Esophagus squamous epithelium (tissue), 5 donors: Measurements from ENCODE around the gene HOXA4. TPM values are rescaled to one million over a fixed set of nuclear protein-coding genes. Genes with fewer than 3 reads are reported as not detected.

Source experiments
- DNase-seq: peaks from one replicate; lab custom pipeline; 2025; lab: John Stamatoyannopoulos, UW
- H3K27ac ChIP-seq, 4 donors: fragments of 200-600 bp; sonication (generic); one replicate each; pipeline ENCODE4 v1.5.1; 2016 to 2019; ENCODE audit warnings: mild to moderate bottlenecking in 1 of 4
- H3K27me3 ChIP-seq, 4 donors: fragments of 200-600 bp; sonication (generic); 1 replicate in 3 of 4; 2 replicates in 1 of 4; pipeline versions ENCODE4 v1.5.1 to v1.6.0; 2017 to 2021; ENCODE audit warnings: antibody characterized with exemption in 1 of 4
- H3K36me3 ChIP-seq, 3 donors: fragments of 200-600 bp; sonication (generic); one replicate each; pipeline ENCODE4 v1.5.1; 2016 to 2019
- H3K4me1 ChIP-seq, 3 donors: fragments of 200-600 bp; sonication (generic); one replicate each; pipeline ENCODE4 v1.5.1; 2017 to 2019
- H3K4me3 ChIP-seq, 4 donors: fragments of 200-600 bp; sonication (generic); 1 replicate in 3 of 4; 2 replicates in 1 of 4; pipeline ENCODE4 v1.5.1; 2016 to 2019; ENCODE audit warnings: mild to moderate bottlenecking in 2 of 4, moderate library complexity in 1 of 4
- H3K9me3 ChIP-seq, 3 donors: fragments of 200-600 bp; sonication (generic); one replicate each; pipeline ENCODE4 v1.5.1; 2016 to 2019
- POLR2A ChIP-seq, 4 donors: fragments of 450-650 bp; IDR thresholded peaks; one replicate each; pipeline ENCODE4 v1.6.1; 2017; ENCODE audit warnings: antibody characterized with exemption in 4 of 4, mild to moderate bottlenecking in 4 of 4, moderate library complexity in 3 of 4
- WGBS, 2 donors: methylation state at CpG; one replicate each; pipeline ENCODE4 v1.1.5; 2018; 5-methylcytosine and 5-hydroxymethylcytosine counted together
- intact Hi-C: fragments of 100-400 bp; cut with DNase I; formaldehyde crosslinking; loops from one replicate; pipeline ENCODE4 v1.15.0; 2022
- total RNA-seq, 4 donors: library from RNA; depleted of rRNA; stranded (reverse); fragments of >200 nt; gene quantifications; one replicate each; pipeline ENCODE4 v1.1.0, GENCODE V29; 2016
- TF ChIP-seq, protein P1 (sequence below), 6 experiments: fragments of 450-650 bp in 4 of 6; fragments of 200-600 bp in 2 of 6; sonication (generic) in 2 of 6; IDR thresholded peaks; one replicate each; pipeline ENCODE4 v1.5.1; 2016 to 2019; ENCODE audit warnings: antibody characterized with exemption in 6 of 6, mild to moderate bottlenecking in 4 of 6, moderate library complexity in 4 of 6
- donor health status: DM: yes; HTN: yes; CAD: no.

Gene HOXA4
- total RNA-seq, 4 donors from 2014 or later = 2.9 to 6.7 (median 4.1) TPM

DNA sequence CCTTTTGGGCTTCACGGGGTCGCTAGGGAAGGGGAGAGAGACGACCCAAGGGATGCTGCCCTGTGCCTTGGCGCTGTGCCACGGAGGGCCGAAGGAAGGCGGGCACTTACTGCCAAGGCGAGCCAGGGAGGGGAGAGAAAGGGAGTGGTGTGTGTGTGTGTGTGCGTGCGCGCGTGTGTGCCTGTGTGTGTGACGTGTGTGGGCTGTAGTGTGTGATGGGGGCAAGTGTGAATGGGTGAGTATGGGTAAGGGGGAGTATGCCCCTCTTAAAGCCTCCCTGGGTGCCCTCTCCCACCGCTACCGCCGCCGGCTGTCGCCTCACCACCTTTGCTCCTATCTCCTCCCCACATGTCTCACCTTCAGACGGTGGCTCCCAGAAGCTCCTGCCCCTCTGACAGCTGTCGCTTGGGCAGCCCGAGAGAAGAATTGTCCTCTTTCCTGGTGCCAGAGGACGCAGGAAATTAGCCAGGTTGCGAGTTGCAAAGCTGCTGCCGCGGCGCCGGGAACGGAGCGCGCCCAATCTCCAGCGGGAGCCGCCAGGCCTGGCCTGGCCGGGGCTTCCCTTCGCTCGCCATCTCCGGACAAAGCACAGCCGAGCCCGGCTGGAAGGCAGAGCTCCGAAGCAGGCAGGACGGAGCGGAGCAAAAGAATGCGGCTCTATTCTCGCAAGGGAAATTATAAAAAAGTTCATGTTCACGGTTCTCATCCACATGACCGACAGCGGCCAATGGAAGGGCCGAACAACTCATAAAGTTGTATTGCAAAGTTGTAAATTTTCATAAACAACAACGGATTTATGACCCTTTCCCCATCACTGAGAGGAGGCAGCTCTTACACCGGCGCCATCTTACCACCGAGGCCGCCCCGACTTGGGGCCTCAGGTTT is 21.6 kb upstream of the HOXA4 start, which contains the start of gene HOXA3:
HOXA3 (minus strand) TSS at position 653 of the 885 bp plus-strand sequence. CDS start 41,943 bp downstream, outside the sequence.
- DNase-seq = no peak
- WGBS, 2 donors = 17% methylated on average over 28 to 45 of the region's 53 CpGs
- peaks cover 10 to 100% (median 54%) of the 10 kb centered on the region in 4 donors for H3K27me3 ChIP-seq

DNA sequence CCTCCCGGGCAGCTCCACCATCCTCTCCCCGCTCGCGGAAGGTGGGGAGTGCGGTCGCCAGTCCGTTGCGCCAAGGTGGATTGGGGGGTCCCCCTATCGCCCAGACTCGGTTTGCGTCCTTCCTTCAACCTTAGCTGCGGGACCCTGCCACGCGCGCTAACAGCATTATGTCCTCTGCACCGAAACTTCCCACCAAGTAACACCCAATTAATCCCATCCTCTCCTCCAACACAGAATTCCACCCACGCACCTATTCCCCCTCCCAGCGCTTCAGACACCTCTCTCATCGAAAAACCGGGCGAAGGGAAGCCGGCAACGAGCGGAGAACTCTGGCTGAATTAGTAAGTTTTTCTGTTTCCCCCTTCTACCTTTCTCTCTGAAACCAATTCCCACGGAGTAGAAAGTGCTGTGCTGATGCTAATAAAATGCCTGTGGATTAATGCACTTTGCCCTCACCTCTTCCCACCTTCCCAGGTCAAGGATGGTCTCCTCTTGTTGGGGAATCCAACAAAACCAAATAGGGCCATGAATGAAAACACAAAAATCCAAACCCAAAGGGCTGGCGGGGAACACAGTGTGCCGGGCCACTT is 20.9 kb upstream of the HOXA4 start:
- intact Hi-C loops = loop anchor here (5.0 kb wide), 1 partner anchor 659 kb away; no protein-coding TSS in a partner anchor
- Histone ChIP-seq H3K27me3 (peaks cover 10 to 100% (median 49%) of the 10 kb centered on the region in 4 donors), H3K36me3 (no peaks in the 10 kb centered on the region), H3K4me1 (peaks cover 28 to 74% (median 40%) of the 10 kb centered on the region in 3 donors), H3K27ac (peak overlapping the region in 3 of 4 donors; percentile 9 to 67 (median 59)), H3K4me3 (peak overlapping the region; percentile 24 to 64 (median 42)), H3K9me3 (no peaks in the 10 kb centered on the region)
- 14 to 16% methylated on average over 11 to 14 of the region's 27 CpGs for WGBS, 2 donors
- DNase-seq = no peak
- TF ChIP-seq POLR2A (IDR thresholded peaks at IDR 0.05) = no peak

More for the DNA sequence above, 21.6 kb upstream of the HOXA4 start, which contains the start of gene HOXA3:
- peak within 1 kb of the TSS in 3 of 4 donors; percentile 7 to 59 (median 19) for H3K27ac ChIP-seq
- H3K4me1 ChIP-seq = peaks cover 33 to 79% (median 40%) of the 10 kb centered on the region in 3 donors
- no peak for TF ChIP-seq POLR2A (IDR thresholded peaks at IDR 0.05)
- TF ChIP-seq, protein P1, sequence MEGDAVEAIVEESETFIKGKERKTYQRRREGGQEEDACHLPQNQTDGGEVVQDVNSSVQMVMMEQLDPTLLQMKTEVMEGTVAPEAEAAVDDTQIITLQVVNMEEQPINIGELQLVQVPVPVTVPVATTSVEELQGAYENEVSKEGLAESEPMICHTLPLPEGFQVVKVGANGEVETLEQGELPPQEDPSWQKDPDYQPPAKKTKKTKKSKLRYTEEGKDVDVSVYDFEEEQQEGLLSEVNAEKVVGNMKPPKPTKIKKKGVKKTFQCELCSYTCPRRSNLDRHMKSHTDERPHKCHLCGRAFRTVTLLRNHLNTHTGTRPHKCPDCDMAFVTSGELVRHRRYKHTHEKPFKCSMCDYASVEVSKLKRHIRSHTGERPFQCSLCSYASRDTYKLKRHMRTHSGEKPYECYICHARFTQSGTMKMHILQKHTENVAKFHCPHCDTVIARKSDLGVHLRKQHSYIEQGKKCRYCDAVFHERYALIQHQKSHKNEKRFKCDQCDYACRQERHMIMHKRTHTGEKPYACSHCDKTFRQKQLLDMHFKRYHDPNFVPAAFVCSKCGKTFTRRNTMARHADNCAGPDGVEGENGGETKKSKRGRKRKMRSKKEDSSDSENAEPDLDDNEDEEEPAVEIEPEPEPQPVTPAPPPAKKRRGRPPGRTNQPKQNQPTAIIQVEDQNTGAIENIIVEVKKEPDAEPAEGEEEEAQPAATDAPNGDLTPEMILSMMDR (IDR thresholded peaks at IDR 0.05) = no peak
- no peaks in the 10 kb centered on the region for H3K9me3 ChIP-seq
- intact Hi-C loops = loop anchor here (5.0 kb wide), 1 partner anchor 660 kb away; no protein-coding TSS in a partner anchor
- H3K4me3 ChIP-seq = peak within 1 kb of the TSS; percentile 24 to 64 (median 42)
- no peaks in the 10 kb centered on the region for H3K36me3 ChIP-seq

DNA sequence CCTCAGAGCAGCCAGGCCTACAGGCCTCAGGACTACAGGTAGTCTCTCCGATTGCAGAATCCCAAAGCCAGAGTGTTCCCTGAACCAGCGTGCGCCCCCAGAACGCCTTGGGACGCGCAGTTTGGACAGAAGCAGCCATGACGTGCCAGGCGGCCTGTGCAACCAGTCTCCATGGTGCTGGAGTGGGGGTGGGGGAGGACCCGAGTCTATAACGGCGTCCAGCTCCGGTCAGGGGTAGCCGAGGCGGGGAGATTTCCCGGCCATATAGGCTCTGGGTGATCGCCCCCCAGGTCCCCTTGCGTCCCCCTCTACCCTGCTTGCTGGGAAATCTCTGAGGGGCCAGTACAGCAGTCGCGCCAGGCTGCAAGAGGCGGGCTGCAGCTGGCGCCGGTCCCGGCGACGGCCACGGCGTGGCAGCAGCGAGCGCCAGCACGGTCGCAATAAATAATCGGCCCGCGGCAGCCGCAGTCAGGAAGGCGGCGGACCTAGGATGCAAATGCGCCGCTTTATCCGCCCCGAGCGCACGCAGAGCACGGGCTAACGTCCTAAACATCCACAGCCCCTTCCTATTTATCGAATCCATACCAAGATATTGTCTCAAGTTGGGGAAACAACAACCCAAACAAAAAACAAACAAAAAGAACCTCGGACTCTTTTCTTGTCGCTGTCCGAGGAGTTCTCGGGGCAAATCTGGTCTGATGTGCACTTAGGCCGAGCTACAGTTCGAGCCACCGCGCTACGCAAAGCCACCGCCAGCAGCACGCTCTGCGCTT is 20.2 kb upstream of the HOXA4 start:
- Histone ChIP-seq H3K4me1 (peaks cover 23 to 67% (median 34%) of the 10 kb centered on the region in 3 donors), H3K9me3 (no peaks in the 10 kb centered on the region), H3K4me3 (peak overlapping the region; percentile 24 to 64 (median 42)), H3K36me3 (no peaks in the 10 kb centered on the region), H3K27me3 (peaks cover 10 to 100% (median 45%) of the 10 kb centered on the region in 4 donors), H3K27ac (peak overlapping the region; percentile 8 to 67 (median 34))
- no peak for DNase-seq
- no peak for TF ChIP-seq POLR2A (IDR thresholded peaks at IDR 0.05)
- TF ChIP-seq, protein P1 (IDR thresholded peaks at IDR 0.05) = peak; percentile 75 to 92 (median 84)
- WGBS, 2 donors = 4 to 8% methylated on average over 18 to 30 of the region's 58 CpGs
- intact Hi-C loops = loop anchor here (5.0 kb wide), 1 partner anchor 658 kb away; no protein-coding TSS in a partner anchor

DNA sequence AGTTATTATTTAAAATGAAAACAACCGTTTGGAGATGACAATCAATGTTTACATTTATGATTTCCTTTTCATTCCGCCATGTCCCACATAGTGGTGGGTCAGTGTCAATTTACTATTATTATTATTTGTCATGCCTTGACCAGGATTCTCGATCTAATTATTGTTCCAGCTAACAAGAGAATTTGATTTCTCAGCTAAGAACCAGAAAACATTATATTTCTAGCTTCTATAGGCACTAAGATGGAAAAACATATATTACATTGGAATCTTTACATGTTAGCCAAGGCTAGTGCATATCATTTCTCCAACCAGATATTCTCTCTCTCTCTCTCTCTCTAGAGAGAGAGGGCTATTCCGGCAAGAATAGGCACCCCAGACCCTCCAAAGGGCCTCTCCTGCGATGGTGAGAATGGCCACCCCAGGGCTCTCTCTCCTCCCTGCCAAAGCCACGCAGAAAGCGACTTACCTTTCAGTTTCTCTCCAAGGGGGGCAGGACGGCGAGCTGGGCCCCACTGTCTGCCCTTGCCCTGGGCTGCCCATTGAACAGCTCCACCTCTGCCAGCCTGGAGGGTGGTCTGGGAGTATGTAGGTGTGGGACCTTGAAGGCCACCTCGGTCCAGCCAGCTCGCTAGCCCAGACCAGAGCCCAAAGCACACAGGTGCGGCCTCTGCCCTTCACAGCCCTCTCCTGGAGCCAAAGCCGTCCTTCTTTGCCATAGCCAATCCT is 19.4 kb upstream of the HOXA4 start:
- Histone ChIP-seq H3K4me1 (peaks cover 23 to 60% (median 27%) of the 10 kb centered on the region in 3 donors), H3K27me3 (peaks cover 10 to 100% (median 38%) of the 10 kb centered on the region in 4 donors), H3K36me3 (no peaks in the 10 kb centered on the region), H3K9me3 (no peaks in the 10 kb centered on the region), H3K27ac (peak overlapping the region; percentile 8 to 67 (median 34)), H3K4me3 (peak overlapping the region; percentile 24 to 64 (median 42))
- TF ChIP-seq, protein P1 (IDR thresholded peaks at IDR 0.05) = no peak
- TF ChIP-seq POLR2A (IDR thresholded peaks at IDR 0.05) = no peak
- 67 to 70% methylated on average over 5 of the region's 13 CpGs for WGBS, 2 donors
- intact Hi-C loops = loop anchor here (5.0 kb wide), 1 partner anchor 658 kb away; no protein-coding TSS in a partner anchor
- DNase-seq = no peak
